ENCODE measurements around the gene TMEM120A.

DNA sequence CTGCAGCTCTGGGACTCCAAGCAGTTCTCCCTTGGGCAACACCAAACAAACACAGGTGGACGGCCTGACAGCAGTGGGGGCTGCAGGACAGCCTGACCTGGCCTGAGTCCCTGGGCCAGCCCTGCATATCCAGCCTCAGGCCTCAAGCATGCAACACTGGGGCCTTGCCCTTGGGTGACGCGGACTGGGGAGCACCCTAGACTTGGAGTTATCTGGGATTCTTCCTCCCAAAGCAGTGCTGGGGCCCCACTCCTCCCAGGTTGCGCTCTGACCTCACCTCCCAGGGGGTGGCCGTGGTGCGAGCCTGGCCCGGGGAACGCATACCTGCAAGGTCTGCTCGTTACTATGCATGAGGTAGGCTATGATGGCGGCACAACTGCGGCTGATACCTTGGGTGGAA is 6.2 kb upstream of the TMEM120A start:
- TF ChIP-seq, protein P1, sequence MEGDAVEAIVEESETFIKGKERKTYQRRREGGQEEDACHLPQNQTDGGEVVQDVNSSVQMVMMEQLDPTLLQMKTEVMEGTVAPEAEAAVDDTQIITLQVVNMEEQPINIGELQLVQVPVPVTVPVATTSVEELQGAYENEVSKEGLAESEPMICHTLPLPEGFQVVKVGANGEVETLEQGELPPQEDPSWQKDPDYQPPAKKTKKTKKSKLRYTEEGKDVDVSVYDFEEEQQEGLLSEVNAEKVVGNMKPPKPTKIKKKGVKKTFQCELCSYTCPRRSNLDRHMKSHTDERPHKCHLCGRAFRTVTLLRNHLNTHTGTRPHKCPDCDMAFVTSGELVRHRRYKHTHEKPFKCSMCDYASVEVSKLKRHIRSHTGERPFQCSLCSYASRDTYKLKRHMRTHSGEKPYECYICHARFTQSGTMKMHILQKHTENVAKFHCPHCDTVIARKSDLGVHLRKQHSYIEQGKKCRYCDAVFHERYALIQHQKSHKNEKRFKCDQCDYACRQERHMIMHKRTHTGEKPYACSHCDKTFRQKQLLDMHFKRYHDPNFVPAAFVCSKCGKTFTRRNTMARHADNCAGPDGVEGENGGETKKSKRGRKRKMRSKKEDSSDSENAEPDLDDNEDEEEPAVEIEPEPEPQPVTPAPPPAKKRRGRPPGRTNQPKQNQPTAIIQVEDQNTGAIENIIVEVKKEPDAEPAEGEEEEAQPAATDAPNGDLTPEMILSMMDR (IDR thresholded peaks at IDR 0.05; ENCODE audit: insufficient read depth, low read length), result no peak
- TF ChIP-seq POLR2AphosphoS5 (IDR thresholded peaks at IDR 0.05; ENCODE audit: low read depth) (no peak), GABPA (IDR thresholded peaks at IDR 0.05; ENCODE audit: low read depth) (no peak)
- TF ChIP-seq, protein P2, sequence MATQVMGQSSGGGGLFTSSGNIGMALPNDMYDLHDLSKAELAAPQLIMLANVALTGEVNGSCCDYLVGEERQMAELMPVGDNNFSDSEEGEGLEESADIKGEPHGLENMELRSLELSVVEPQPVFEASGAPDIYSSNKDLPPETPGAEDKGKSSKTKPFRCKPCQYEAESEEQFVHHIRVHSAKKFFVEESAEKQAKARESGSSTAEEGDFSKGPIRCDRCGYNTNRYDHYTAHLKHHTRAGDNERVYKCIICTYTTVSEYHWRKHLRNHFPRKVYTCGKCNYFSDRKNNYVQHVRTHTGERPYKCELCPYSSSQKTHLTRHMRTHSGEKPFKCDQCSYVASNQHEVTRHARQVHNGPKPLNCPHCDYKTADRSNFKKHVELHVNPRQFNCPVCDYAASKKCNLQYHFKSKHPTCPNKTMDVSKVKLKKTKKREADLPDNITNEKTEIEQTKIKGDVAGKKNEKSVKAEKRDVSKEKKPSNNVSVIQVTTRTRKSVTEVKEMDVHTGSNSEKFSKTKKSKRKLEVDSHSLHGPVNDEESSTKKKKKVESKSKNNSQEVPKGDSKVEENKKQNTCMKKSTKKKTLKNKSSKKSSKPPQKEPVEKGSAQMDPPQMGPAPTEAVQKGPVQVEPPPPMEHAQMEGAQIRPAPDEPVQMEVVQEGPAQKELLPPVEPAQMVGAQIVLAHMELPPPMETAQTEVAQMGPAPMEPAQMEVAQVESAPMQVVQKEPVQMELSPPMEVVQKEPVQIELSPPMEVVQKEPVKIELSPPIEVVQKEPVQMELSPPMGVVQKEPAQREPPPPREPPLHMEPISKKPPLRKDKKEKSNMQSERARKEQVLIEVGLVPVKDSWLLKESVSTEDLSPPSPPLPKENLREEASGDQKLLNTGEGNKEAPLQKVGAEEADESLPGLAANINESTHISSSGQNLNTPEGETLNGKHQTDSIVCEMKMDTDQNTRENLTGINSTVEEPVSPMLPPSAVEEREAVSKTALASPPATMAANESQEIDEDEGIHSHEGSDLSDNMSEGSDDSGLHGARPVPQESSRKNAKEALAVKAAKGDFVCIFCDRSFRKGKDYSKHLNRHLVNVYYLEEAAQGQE (IDR thresholded peaks at IDR 0.05; ENCODE audit: insufficient replicate concordance, low read depth), result no peak

Data from HL-60 (cell line).